Activated naive CD4-positive, alpha-beta T cell treated with anti-CD3 and anti-CD28 coated beads, Interleukin-2, amount 50 U/mL, for 72 hours (primary cell): ENCODE data around the gene PAX9. TPM values are rescaled to one million over a fixed set of nuclear protein-coding genes. Genes with fewer than 3 reads are reported as not detected.
"Not testable (repeated sequence)": the region's sequence is repeated elsewhere in the genome, so short reads cannot be mapped to it uniquely, and the experiment has no call there.

Experiments
- ATAC-seq, 2 donors: fragments of 150-1000 bp; cut with Tn5 transposase; 2 replicates each; pipeline ENCODE4 v1.10.0; 2021; ENCODE audit warnings: mild to moderate bottlenecking in 2 of 2, moderate library complexity in 2 of 2
- DNase-seq, 2 donors: peaks; one replicate each; pipeline ENCODE4 v3.0.0; 2021 to 2022; ENCODE audit warnings: low spot score in 2 of 2
- H3K27ac Mint-ChIP-seq, 2 donors: one replicate each; pipeline ENCODE4 v1.8.0; 2022; ENCODE audit warnings: mild to moderate bottlenecking in 2 of 2, mixed read lengths in 2 of 2
- H3K36me3 Mint-ChIP-seq, 2 donors: one replicate each; pipeline ENCODE4 v1.8.0; 2022; ENCODE audit warnings: mixed read lengths in 2 of 2
- H3K9me3 Mint-ChIP-seq, 2 donors: one replicate each; pipeline ENCODE4 v1.8.0; 2022; ENCODE audit warnings: mixed read lengths in 2 of 2
- total RNA-seq, 2 donors: library from RNA; stranded (reverse); gene quantifications; one replicate each; pipeline ENCODE4 v1.2.3, GENCODE V29; 2022

The PAX9 gene
- total RNA-seq, 2 donors from 2014 or later: not detected

DNA sequence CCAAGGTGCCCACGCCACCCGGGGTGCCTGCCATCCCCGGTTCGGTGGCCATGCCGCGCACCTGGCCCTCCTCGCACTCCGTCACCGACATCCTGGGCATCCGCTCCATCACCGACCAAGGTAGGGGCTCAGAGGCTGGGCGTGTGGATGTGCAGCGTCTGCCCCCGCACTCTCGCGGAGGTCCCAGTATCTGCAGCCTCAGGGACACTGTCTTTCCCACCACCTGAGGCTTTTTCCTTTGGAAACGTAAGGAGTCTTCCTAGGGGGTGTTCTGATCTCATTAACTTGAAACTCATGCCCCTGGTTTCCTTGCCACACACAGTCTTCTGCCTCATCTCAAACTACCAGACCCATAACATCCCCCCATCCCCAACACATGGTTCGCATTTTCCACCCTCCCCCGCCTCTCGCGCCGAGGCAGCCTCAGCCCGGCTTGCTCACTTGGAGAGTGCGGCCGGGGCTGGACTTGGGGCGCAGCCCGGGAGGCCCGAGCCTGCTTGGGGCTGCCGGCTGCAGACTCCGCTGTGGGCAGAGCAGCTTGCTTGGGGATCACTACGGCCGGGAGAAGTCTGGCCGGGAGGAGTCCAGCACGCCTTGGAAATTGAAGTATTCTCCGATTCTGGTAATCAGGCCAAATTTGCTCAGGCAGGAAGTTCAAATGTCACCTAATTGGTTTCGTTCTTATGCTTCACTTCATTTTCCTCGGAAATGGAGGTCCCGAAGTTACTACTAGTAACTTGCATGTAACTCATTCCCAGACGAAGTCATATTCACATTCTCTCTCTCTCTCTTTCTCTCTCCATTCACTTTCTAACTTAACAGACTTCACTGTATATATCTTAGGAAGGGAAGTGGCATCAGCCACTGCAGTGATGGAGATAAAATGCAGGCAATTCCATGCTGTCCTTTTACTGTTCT, 2.0 kb downstream of the PAX9 start:
- peaks cover 39 to 54% of the 10 kb centered on the region in 2 donors for H3K36me3 Mint-ChIP-seq
- DNase-seq (peak in 1 of 2 donors; percentile 5), ATAC-seq (no peak)
- H3K9me3 Mint-ChIP-seq: peaks cover 3 to 7% of the 10 kb centered on the region in 2 donors
- H3K27ac Mint-ChIP-seq: peak overlapping the region in 1 of 2 donors; percentile 84

DNA sequence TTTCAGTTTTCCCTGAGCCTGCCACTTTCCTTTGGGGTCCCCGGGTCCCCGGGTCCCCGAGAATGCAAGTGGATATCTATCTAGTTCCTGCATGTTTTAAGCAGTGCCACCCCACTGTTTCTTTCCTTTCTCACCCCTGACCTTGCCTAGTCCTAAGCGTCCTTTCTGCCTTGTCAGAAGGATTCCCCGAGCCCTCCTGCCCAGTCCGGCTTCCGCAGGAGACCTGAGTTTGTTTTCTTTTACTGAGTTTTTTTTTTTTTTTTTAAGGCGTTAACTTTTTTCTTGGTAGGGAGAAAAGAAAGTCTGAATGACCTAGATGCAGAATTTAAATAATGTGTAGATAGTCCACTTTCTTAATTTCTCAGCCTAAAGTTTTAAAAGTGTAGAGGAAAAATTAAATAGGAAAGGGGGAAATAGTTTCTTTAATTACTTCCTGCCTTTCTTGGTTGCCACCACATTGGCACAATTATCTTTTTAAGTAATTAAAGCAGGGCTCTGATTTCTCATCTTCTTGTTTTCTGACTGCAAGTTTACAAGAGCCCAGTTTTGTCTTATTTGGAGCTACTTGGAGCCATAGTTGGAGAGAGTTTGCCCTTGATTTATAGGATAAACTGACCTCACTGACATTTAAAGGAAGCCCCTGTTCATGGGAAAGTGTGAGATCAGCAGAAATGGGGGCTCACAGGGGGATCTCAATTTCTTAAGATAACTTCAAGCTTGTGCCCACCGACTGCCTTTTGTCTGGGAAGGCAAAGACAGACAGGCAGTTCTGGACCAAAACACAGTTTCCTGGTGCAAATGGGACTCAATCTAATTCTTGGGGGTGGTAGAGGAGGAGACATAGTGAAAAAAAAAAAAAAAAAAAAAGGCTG, 2.9 kb downstream of the PAX9 start:
- DNase-seq: no peak
- H3K36me3 Mint-ChIP-seq: peaks cover 32 to 48% of the 10 kb centered on the region in 2 donors
- H3K27ac Mint-ChIP-seq: peak overlapping the region in 1 of 2 donors; percentile 40
- ATAC-seq: no peak
- H3K9me3 Mint-ChIP-seq: peaks cover 3 to 7% of the 10 kb centered on the region in 2 donors

DNA sequence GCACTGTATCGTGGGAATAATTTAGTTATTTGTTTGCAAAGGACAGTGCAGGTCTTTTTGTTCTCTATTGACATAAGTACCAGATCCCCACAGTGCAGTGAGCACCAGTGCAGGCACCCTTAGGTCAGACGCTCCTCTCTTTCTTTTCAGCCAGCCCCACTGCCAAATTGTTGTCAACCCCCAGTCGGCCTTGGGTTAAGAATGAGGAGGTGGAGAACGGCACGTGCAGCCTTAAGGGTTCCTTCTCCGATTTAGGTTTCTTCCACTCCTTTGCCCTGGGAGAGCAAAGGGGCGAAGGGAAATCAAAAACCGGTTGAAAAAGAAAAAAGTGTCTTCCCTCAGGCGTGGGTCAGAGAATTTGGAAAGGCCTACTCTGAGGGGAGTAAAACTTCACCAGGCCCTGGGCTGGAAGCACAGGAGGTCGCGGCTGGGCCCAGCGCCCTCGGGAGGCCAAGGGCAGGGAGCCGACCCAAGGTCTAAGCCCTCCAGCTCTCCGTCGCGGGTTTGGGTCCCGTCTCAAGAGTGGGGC, 4.3 kb downstream of the PAX9 start:
- peaks cover 32 to 41% of the 10 kb centered on the region in 2 donors for H3K36me3 Mint-ChIP-seq
- peaks cover 3% of the 10 kb centered on the region in 2 donors for H3K9me3 Mint-ChIP-seq
- ATAC-seq (no peak), DNase-seq (no peak)
- H3K27ac Mint-ChIP-seq: no peak overlapping the region

DNA sequence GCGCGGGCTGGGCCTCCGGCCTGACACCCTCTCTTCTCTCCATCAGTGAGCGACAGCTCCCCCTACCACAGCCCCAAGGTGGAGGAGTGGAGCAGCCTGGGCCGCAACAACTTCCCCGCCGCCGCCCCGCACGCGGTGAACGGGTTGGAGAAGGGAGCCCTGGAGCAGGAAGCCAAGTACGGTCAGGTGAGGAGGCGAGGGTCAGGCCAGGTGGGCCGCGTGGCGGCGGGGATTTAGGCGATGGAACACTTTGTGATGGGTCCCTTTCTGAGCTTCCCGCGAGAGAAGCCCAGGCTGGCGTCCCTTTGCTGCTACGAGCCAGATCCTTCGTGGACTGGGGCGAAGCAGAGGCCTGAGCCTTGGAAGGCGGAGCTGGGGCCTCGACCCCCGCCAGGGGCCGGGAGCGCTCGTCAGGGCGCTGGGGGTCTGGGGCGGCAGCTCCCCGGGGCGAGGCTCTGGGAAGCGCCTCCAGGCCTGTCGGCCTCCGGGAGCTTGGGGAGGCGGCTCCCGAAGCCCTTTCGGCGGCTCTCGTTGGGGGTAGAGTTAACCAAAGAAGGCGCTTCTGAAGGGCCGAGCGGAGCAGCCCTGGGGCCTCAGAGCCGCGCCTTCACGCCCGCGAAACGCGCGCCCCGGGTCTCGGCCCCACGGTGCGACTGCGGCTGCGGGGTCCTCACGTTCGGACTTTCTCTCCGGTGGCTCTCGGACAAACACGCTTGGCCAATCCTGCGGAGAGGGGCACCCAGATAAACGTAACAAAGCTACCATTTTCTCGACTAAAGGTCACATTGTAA, 5.0 kb downstream of the PAX9 start:
- Mint-ChIP-seq H3K36me3 (peaks cover 26 to 34% of the 10 kb centered on the region in 2 donors), H3K27ac (no peak overlapping the region), H3K9me3 (peaks cover 0 to 3% of the 10 kb centered on the region in 2 donors)
- ATAC-seq (no peak), DNase-seq (no peak)

DNA sequence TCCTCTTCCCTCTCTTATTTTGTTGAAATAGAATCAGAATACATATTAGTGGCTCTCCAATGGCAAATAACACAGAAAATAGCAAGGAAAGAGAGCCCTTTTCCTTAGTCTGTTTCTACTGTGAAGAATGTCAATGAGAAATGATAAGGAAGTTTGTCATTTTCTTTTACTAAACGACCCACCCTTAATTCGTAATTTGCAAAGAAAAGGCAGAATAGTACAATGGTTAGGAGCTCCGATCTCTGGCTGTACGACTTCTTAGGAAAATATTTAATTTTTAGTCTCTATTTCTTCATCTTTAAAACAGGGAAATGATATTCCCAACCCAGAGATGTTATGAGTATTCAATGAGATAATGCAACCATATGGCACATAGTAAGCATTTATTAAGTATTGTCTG, 6.0 kb downstream of the PAX9 start:
- DNase-seq (no peak), ATAC-seq (no peak)
- peaks cover 0 to 3% of the 10 kb centered on the region in 2 donors for H3K9me3 Mint-ChIP-seq
- peaks cover 18 to 25% of the 10 kb centered on the region in 2 donors for H3K36me3 Mint-ChIP-seq
- peak overlapping the region in 1 of 2 donors; percentile 15 for H3K27ac Mint-ChIP-seq

DNA sequence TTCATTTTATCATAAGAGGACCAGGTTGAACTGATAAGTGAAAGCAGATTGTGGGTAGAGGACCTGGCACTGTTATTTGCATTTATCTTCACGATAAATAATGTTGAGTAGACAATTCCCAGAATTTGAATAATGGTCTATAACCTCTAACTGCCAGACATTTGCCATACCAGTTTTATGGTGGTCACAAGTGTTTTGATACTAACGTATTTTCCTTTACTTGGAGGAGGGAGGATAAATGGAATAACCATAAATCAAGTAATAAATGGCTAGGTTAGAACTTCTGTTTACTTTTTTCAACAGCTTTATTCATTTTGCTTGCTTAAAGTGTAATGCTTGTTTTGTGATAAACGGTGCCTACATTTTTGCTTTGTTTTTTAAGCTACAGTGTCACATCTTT, 9.5 kb downstream of the PAX9 start:
- DNase-seq: no peak
- H3K27ac Mint-ChIP-seq: no peak overlapping the region
- peaks cover 7% of the 10 kb centered on the region in 2 donors for H3K36me3 Mint-ChIP-seq
- ATAC-seq: no peak
- H3K9me3 Mint-ChIP-seq: peaks cover 0 to 3% of the 10 kb centered on the region in 2 donors

DNA sequence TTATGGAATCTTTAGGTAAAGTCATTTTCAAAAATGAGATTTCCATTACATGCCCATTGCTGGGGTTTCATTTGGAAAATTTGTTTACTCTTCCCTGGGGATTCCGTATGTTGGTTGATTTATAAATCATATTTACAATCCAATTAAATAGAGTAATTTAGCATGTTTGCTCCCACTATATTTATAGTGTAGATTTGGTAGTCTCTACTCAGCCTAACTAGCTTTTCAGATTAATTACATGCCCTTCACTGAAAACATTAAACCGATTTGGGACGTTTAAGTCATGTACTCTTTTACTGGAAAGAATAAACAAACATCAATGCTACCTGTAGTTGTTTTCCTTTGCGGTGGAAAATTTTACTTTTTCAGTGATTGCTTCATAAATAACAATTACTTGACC, 10.4 kb downstream of the PAX9 start:
- Mint-ChIP-seq H3K27ac (no peak overlapping the region), H3K9me3 (peaks cover 0 to 3% of the 10 kb centered on the region in 2 donors)

DNA sequence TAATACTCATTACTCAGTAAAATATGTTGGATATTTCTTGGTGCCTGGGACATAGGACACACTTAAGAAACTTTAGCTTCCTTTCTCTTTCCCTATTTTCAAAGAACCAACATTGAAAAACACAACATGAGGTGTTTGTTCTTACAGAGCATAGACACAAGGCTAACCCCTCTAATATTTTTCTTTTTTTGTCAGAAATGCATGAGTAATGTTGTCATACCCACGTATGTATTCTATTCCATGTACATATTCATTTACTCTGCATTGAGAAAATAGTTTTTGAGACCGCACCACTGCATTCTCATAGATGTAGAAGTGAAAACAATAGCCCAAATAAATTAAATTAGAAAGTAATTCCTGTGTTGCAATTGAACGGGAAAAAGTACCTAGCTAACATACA, 13.0 kb downstream of the PAX9 start:
- no peak for ATAC-seq
- H3K9me3 Mint-ChIP-seq: no peaks in the 10 kb centered on the region
- no peak overlapping the region for H3K27ac Mint-ChIP-seq
- no peaks in the 10 kb centered on the region for H3K36me3 Mint-ChIP-seq
- DNase-seq: no peak

More for the DNA sequence above, 10.4 kb downstream of the PAX9 start:
- ATAC-seq (no peak), DNase-seq (no peak)
- H3K36me3 Mint-ChIP-seq: peaks cover 7% of the 10 kb centered on the region in 2 donors

DNA sequence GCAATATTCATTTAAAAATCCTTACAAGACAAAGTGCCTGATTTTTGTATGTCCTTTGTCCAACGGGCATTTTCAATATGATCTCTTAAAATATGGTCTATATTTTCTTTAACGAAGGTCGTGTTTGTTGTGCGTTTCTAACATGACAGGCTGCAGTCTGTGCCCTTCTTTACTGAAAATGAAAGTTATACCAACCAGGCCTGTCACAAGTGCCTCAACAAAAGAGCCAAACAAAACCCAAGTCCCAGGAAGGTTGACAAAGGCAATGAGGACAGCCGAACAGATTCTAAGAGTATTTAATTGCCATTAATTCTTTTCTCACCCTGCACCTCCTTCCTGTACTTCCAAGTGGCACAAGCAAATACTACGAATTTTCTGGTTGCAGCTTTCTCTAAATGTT, 13.9 kb downstream of the PAX9 start:
- Mint-ChIP-seq H3K27ac (no peak overlapping the region), H3K36me3 (no peaks in the 10 kb centered on the region), H3K9me3 (no peaks in the 10 kb centered on the region)
- DNase-seq (no peak), ATAC-seq (no peak)

DNA sequence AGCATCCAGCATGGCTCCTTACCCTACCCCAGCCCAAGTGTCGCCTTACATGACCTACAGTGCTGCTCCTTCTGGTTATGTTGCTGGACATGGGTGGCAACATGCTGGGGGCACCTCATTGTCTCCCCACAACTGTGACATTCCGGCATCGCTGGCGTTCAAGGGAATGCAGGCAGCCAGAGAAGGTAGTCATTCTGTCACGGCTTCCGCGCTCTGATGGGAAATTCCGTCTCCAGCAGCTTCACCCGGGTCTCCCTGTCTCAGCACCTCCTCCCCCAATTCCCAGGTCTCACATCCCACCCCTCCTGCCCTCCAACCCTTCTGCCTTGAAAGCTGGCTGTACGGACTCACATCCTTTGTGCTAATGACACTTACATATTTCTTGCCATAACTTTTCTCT, 14.6 kb downstream of the PAX9 start:
- Mint-ChIP-seq H3K36me3 (no peaks in the 10 kb centered on the region), H3K9me3 (no peaks in the 10 kb centered on the region), H3K27ac (no peak overlapping the region)
- ATAC-seq: no peak
- DNase-seq: no peak

DNA sequence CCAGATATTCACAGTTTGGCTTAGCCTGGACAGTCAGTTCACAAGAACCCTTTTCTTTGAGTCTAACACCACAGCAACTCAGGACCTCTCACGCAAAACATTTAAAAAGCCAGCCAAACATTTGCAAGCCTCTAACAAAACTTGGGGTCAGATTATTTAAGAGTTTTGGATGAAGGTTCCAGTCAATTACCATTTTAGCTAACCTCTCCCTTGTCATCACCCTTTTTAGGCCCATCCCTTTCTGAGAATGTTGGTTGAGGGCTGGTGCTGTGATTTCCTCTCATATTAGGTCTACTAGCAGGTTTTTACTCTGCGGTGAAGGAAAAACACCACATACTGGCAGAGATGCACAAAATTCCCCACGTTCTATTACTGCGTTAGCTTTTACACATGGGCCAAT, 20.7 kb downstream of the PAX9 start:
- DNase-seq: no peak
- Mint-ChIP-seq H3K9me3 (no peaks in the 10 kb centered on the region), H3K36me3 (no peaks in the 10 kb centered on the region), H3K27ac (no peak overlapping the region)
- ATAC-seq: no peak

DNA sequence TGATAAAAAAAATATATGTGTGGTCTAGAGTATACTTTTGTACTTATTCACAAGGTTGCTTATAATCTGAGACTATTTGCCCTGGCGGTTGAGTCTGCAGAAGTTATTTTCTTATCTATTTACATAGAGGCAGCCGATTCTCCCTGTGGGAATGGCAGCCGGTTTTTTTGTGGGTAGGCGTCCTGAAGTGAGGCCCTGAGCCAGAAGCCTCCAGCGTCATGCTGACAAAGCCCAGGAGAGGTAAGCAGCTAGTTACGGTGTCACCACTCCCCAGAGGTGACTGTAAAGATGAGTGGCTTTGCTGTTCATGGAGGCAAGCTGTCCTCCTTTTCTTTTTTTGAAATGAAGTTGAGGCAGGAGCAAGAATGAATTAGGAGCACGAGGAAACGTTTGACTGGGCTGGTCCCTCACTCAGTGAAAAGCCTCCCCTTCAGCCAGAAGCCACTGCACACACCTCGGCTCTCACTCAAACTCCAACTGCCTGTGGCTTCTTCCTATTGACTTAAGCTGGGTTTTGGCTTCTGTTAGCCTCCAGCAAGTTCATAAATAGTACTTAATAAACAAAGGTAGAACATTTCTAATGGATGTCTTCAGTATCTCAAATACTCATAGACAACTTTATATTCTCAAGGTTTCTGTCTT, 21.5 kb downstream of the PAX9 start:
- Mint-ChIP-seq H3K27ac (no peak overlapping the region), H3K36me3 (no peaks in the 10 kb centered on the region), H3K9me3 (peaks cover 0 to 6% of the 10 kb centered on the region in 2 donors)
- DNase-seq: no peak
- no peak for ATAC-seq

DNA sequence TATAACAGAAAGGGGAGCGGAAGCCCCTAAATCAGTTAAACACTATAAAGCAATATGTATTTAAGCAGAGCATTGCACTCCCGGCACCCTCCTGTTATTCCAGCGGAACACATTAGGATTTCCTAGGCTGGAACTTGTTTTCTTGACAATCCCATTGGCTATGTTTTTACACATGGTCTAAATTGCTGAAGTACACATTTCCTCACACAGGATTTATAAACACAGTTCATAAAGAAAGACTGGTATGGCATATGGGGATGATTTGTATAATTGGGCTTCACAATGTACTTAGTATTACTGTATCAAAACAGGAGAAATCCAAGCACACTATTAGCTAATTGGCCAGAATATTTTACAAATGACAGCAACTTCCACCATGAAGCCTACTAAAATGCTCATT, 23.3 kb downstream of the PAX9 start:
- ATAC-seq: no peak
- Mint-ChIP-seq H3K36me3 (no peaks in the 10 kb centered on the region), H3K27ac (no peak overlapping the region), H3K9me3 (peaks cover 0 to 11% of the 10 kb centered on the region in 2 donors)
- no peak for DNase-seq

DNA sequence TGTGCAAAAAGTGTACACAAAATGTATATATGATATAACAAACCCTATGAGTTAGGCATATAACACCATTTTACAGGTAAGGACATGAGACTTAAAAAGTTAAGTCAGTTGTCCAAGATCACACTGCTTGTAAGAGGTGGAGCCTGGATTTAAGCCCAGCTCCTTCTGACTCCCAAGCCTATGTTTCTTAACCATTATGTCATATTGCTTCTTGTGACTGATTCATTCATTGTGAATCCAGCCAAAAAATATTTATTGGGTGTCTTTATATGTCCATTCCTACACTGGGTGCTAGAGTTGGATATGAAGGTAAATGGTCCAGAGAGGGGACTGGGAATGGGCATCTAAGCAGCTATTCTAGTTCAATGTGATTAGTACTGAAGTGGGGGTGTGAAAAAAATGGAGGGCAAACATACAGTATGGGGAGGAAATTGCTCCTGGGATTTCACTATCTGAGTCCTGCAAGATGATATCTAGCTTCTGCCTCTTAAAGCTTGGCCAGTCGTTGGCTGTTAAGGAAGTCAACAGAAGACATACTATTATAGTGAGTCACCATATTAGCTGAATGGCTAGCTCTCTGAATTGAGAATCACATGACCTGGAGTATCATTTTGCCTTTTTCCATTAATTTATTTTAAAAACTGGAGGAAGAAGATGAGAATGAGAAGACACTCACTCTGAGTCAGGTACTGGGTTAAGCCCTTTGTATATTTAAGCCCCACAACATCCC, 28.8 kb downstream of the PAX9 start:
- Mint-ChIP-seq H3K9me3 (peaks cover 5 to 17% of the 10 kb centered on the region in 2 donors), H3K27ac (no peak overlapping the region), H3K36me3 (peaks cover 0 to 4% of the 10 kb centered on the region in 2 donors)
- DNase-seq (no peak), ATAC-seq (no peak)

DNA sequence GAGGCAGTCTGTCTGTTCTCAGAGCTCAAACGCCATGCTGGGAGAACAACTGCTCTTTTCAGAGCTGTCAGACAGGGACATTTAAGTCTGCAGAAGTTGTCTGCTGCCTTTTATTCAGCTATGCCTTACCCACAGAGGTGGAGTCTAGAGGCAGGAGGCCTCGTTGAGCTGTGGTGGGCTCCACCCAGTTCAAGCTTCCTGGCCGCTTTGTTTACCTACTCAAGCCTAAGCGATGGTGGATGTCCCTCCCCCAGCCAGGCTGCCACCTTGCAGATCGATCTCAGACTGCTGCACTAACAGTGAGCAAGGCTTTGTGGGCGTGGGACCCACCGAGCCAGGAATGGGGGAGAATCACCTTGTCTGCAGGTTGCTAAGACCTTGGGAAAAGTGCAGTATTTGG, 37.8 kb downstream of the PAX9 start:
- not testable (repeated sequence) for DNase-seq, ATAC-seq, H3K27ac Mint-ChIP-seq
- peaks cover 0 to 15% of the 10 kb centered on the region in 2 donors for H3K36me3 Mint-ChIP-seq
- peaks cover 16 to 24% of the 10 kb centered on the region in 2 donors for H3K9me3 Mint-ChIP-seq
